HCT116 (cell line): Measurements from ENCODE around the gene PKN3. TPM values are rescaled to one million over a fixed set of nuclear protein-coding genes. Genes with fewer than 3 reads are reported as not detected.
A peak's percentile ranks its signal among the peaks of the same experiment; 100 is the strongest.

Source experiments
- ATAC-seq: fragments of 200-7000 bp; cut with Tn5 transposase; 2 replicates; pipeline ENCODE4 v1.9.1; 2020; ENCODE audit warnings: mild to moderate bottlenecking, moderate library complexity
- BruUV-seq: library from RNA; stranded (reverse); fragments of 400-500 nt; replicated peaks from 2 replicates; lab custom pipeline; 2021; lab: Mats Ljungman, UMichigan
- CTCF ChIA-PET: fragments of 300-600 bp; sonication (Branson Sonifier 250); formaldehyde crosslinking; loops from one replicate; lab custom pipeline; 2021; ENCODE audit warnings: antibody characterized with exemption; lab: Charles Lee
- POLR2A ChIA-PET: fragments of 300-600, 350-600 bp; sonication (Branson Sonifier 250); formaldehyde crosslinking; loops from one replicate; lab custom pipeline; 2021; ENCODE audit warnings: antibody characterized with exemption; lab: Charles Lee
- RAD21 ChIA-PET, 2 experiments: fragments of 300-600 bp; sonication (Branson Sonifier 250); formaldehyde crosslinking; loops; one replicate each; lab custom pipeline; 2023; ENCODE audit warnings: low total read pairs in 2 of 2; ENCODE audit not compliant: uncharacterized antibody in 2 of 2, unreplicated experiment in 2 of 2, low non-redundant PET in 1 of 2; lab: Charles Lee
- DNase-seq: peaks from one replicate; pipeline ENCODE4 v3.0.0-alpha.2; 2010; ENCODE audit warnings: low read depth, low spot score
- H2AFZ ChIP-seq: fragments of 200-600 bp; shearing (Covaris generic), sonication (generic); 2 replicates; pipeline ENCODE4 v1.6.1; 2017; ENCODE audit warnings: low read depth, mixed run types, mixed read lengths, antibody characterized with exemption, low read length; ENCODE audit not compliant: poor library complexity, severe bottlenecking
- H3K27ac ChIP-seq: 2 replicates; pipeline ENCODE4 v1.5.1; 2012; ENCODE audit warnings: low read depth, low read length
- H3K27me3 ChIP-seq: fragments of 200-600 bp; sonication (generic); 2 replicates; pipeline ENCODE4 v1.6.1; 2016; ENCODE audit warnings: mixed run types, low read length, mixed read lengths; ENCODE audit not compliant: insufficient read depth
- H3K36me3 ChIP-seq, 2 experiments: fragments of 200-500 bp in 1 of 2; fragments of 200-600 bp in 1 of 2; sonication (Bioruptor generic) in 1 of 2; sonication (generic) in 1 of 2; 2 replicates each; pipeline versions ENCODE4 v1.5.1 to v1.6.1; 2014 to 2016; ENCODE audit warnings: low read length in 2 of 2, inconsistent platforms in 1 of 2, mixed read lengths in 1 of 2, mixed run types in 1 of 2; ENCODE audit not compliant: insufficient read depth in 2 of 2, control insufficient read depth in 1 of 2
- H3K4me1 ChIP-seq, 2 experiments: fragments of 200-600 bp in 1 of 2; sonication (generic) in 1 of 2; 2 replicates each; pipeline versions ENCODE4 v1.5.1 to v1.6.1; 2012 to 2017; ENCODE audit warnings: low read length in 2 of 2, inconsistent platforms in 1 of 2, mild to moderate bottlenecking in 1 of 2, mixed read lengths in 1 of 2, mixed run types in 1 of 2, moderate library complexity in 1 of 2; ENCODE audit not compliant: insufficient read depth in 2 of 2, control insufficient read depth in 1 of 2
- H3K4me2 ChIP-seq: fragments of 200-600 bp; sonication (generic); 2 replicates; pipeline ENCODE4 v1.6.1; 2017; ENCODE audit warnings: mixed run types, low read length, mixed read lengths
- H3K4me3 ChIP-seq, 2 experiments: fragments of 200-600 bp in 1 of 2; sonication (generic) in 1 of 2; replicated peaks in 1 of 2; 2 replicates each; pipeline ENCODE4 v1.5.1; 2011 to 2016; ENCODE audit warnings: low read length in 2 of 2, control low read depth in 1 of 2, low read depth in 1 of 2, mild to moderate bottlenecking in 1 of 2, mixed read lengths in 1 of 2, mixed run types in 1 of 2
- H3K79me2 ChIP-seq: fragments of 200-600 bp; sonication (generic); 2 replicates; pipeline ENCODE4 v1.6.1; 2017; ENCODE audit warnings: mild to moderate bottlenecking, mixed run types, low read length, moderate library complexity, mixed read lengths; ENCODE audit not compliant: insufficient read depth
- H3K9ac ChIP-seq: fragments of 200-600 bp; sonication (generic); 2 replicates; pipeline ENCODE4 v1.6.1; 2016; ENCODE audit warnings: low read length, mixed read lengths
- H3K9me2 ChIP-seq: fragments of 200-600 bp; sonication (generic), shearing (Covaris generic); 2 replicates; pipeline ENCODE4 v1.6.1; 2017; ENCODE audit warnings: mixed run types, mild to moderate bottlenecking, moderate library complexity; ENCODE audit not compliant: insufficient read depth
- H3K9me3 ChIP-seq, 2 experiments: fragments of 200-500 bp in 1 of 2; fragments of 200-600 bp in 1 of 2; sonication (Bioruptor generic) in 1 of 2; sonication (generic) in 1 of 2; 2 replicates each; pipeline ENCODE4 v1.6.1; 2014 to 2017; ENCODE audit warnings: low read length in 2 of 2, mixed read lengths in 2 of 2, inconsistent platforms in 1 of 2, low read depth in 1 of 2, mild to moderate bottlenecking in 1 of 2, mixed run types in 1 of 2, moderate library complexity in 1 of 2; ENCODE audit not compliant: control insufficient read depth in 1 of 2, insufficient read depth in 1 of 2
- H4K20me1 ChIP-seq: fragments of 200-600 bp; sonication (generic), shearing (Covaris generic); 2 replicates; pipeline ENCODE4 v1.6.1; 2017; ENCODE audit warnings: mixed run types, mild to moderate bottlenecking, moderate library complexity; ENCODE audit not compliant: insufficient read depth
- CEBPB ChIP-seq: IDR thresholded peaks from 2 replicates; pipeline ENCODE4 v1.6.1; 2012; ENCODE audit warnings: low read depth
- JUND ChIP-seq: IDR thresholded peaks from 2 replicates; pipeline ENCODE4 v1.6.1; 2012
- POLR2A ChIP-seq: IDR thresholded peaks from 2 replicates; pipeline ENCODE4 v1.7.0; 2011; ENCODE audit warnings: borderline replicate concordance; ENCODE audit not compliant: insufficient read depth, insufficient read length; ENCODE audit errors: extremely low read depth
- POLR2AphosphoS5 ChIP-seq: IDR thresholded peaks from 2 replicates; pipeline ENCODE4 v1.6.1; 2011; ENCODE audit warnings: mild to moderate bottlenecking, low read depth, low read length, moderate library complexity
- TCF7L2 ChIP-seq: IDR thresholded peaks from 2 replicates; pipeline ENCODE4 v1.7.0; 2011; ENCODE audit warnings: borderline replicate concordance, inconsistent platforms; ENCODE audit not compliant: insufficient read depth, insufficient read length; ENCODE audit errors: extremely low read depth
- YY1 ChIP-seq: IDR thresholded peaks from 2 replicates; pipeline ENCODE4 v1.6.1; 2011; ENCODE audit warnings: low read length, low read depth, moderate library complexity, mild to moderate bottlenecking; ENCODE audit not compliant: insufficient replicate concordance; ENCODE audit errors: extremely low read depth
- ZFX ChIP-seq: fragments of 450-650 bp; IDR thresholded peaks from 2 replicates; pipeline ENCODE4 v1.6.1; 2017
- intact Hi-C: fragments of 100-400 bp; cut with micrococcal nuclease; formaldehyde crosslinking; loops from 2 replicates; pipeline ENCODE4 v1.10.0; 2022
- total RNA-seq: library from RNA; stranded (reverse); gene quantifications from one replicate; pipeline ENCODE4 v1.2.1, GENCODE V29; 2021; ENCODE audit not compliant: unreplicated experiment

The PKN3 gene
- total RNA-seq, 1 experiment from 2014 or later: 37.9 TPM

DNA sequence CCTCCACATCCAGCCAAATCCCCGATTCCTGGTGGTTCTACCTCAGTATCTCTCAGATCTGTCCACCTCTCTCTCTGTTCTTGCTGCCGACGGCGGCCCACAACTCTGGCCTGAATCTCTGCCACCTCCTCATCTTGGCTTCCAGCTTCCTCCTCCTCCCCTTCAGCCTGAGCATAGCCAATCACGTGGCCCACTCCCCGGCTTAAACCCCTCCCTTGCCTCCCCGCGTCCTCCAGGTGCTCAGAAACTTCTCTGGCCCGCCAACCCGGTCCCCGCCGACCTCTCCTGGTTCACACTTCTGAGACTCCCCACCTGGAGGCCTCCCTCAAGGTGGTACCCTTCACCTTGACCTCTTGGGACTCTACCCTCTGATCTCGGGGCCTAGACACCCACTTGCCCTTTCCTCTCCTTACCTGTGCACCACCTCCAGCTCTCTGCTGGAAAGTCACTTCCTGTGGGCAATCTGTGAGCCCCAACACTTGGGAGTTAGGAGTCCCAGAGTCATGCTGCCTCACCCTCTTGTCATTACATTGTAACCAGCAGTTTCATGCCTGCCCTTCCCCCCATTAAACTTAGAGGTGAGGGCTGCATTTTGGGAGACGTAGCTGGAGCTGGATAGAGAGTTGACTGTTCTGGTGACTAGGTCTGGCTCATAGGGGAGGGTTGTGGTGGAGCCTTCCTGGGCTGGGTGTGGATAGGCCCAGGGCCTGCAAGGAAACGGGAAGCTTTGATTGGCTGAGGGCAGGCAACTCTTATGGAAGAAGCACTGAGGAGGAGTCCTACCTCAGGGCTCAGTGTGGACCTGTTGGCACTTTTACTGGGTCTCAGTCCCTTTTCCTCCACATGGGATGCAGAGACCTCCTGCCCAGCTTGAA is 17.7 kb upstream of the PKN3 start:
- TF ChIP-seq POLR2A: peak; percentile 93
- peak; percentile 46 for TF ChIP-seq YY1
- TF ChIP-seq CEBPB: no peak
- TF ChIP-seq JUND: no peak
- TF ChIP-seq ZFX: peak; percentile 42; the same call in 1 of the 2 replicates
- peak; percentile 9 for TF ChIP-seq TCF7L2
- TF ChIP-seq POLR2AphosphoS5: peak; percentile 88
- POLR2A ChIA-PET: interaction anchor here (0.6 to 3.4 kb wide), 16 partner anchors 9 to 204 kb away, joined by 3 to 24 read pairs (median 6); partner anchors contain the start of genes SPOUT1 and ZDHHC12
- Histone ChIP-seq H3K9me3 (no peaks in the 10 kb centered on the region), H4K20me1 (no peaks in the 10 kb centered on the region), H3K9me2 (no peaks in the 10 kb centered on the region), H3K27me3 (no peaks in the 10 kb centered on the region), H3K9ac (peak overlapping the region; percentile 99), H3K36me3 (no peaks in the 10 kb centered on the region), H3K27ac (peak overlapping the region; percentile 94), H3K79me2 (peaks cover 61% of the 10 kb centered on the region), H3K4me1 (peaks cover 25 to 44% of the 10 kb centered on the region in 2 experiments), H2AFZ (no peak overlapping the region), H3K4me2 (peak overlapping the region; percentile 83), H3K4me3 (peak overlapping the region; percentile 96)
- CTCF ChIA-PET: interaction anchor here (1.0 to 2.6 kb wide), 3 partner anchors 12 to 49 kb away, joined by 3 to 14 read pairs (median 9); partner anchors contain the start of gene PKN3
- ATAC-seq (peak; percentile 72), DNase-seq (peak; percentile 86)
- RAD21 ChIA-PET: interaction anchor here in 1 of 2 experiments (0.6 kb wide), 1 partner anchor 87 kb away, joined by 4 read pairs; no protein-coding TSS in a partner anchor
- BruUV-seq: no TSS peak
- intact Hi-C loops: no loop called here
